Activated T-cell treated with anti-CD3 and anti-CD28 coated beads, Interleukin-2, amount 50 U/mL, for 4 hours (primary cell): Measurements from ENCODE around the gene CELA3A. TPM values are rescaled to one million over a fixed set of nuclear protein-coding genes. Genes with fewer than 3 reads are reported as not detected.
"Not testable (repeated sequence)": the region's sequence is repeated elsewhere in the genome, so short reads cannot be mapped to it uniquely, and the experiment has no call there.

Source experiments
- ATAC-seq, 2 donors: fragments of 200-7000 bp; cut with Tn5 transposase; one replicate each; pipeline ENCODE4 v1.10.0; 2021
- DNase-seq: peaks from one replicate; pipeline ENCODE4 v3.0.0-alpha.2; 2020
- H3K27me3 Mint-ChIP-seq: one replicate; pipeline ENCODE4 v1.8.0; 2021; ENCODE audit warnings: low read depth, mixed read lengths
- H3K36me3 Mint-ChIP-seq: one replicate; pipeline ENCODE4 v1.8.0; 2022; ENCODE audit warnings: mixed read lengths; ENCODE audit not compliant: insufficient read depth
- H3K4me1 Mint-ChIP-seq: one replicate; pipeline ENCODE4 v1.8.0; 2021; ENCODE audit warnings: low read depth, mixed read lengths
- H3K4me3 Mint-ChIP-seq: one replicate; pipeline ENCODE4 v1.8.0; 2021; ENCODE audit warnings: mild to moderate bottlenecking, moderate library complexity, mixed read lengths
- H3K9me3 Mint-ChIP-seq: one replicate; pipeline ENCODE4 v1.8.0; 2021; ENCODE audit warnings: mixed read lengths
- total RNA-seq, 3 donors: library from RNA; stranded (reverse); gene quantifications; one replicate each; pipeline ENCODE4 v1.2.1, GENCODE V29; 2021

The CELA3A gene
- total RNA-seq: 1 to 10 TPM; 4.0 to 8.1 (median 6.9) TPM

- H3K9me3 Mint-ChIP-seq: no peaks in the 10 kb centered on the region
- no peak within 1 kb of the TSS for H3K4me3 Mint-ChIP-seq
- H3K4me1 Mint-ChIP-seq: no peaks in the 10 kb centered on the region
- ATAC-seq (no peak), DNase-seq (no peak)
- H3K27me3 Mint-ChIP-seq: no peaks in the 10 kb centered on the region
- no peaks in the 10 kb centered on the region for H3K36me3 Mint-ChIP-seq
Measured at GRCh38 chr1:22001409-22001808, at the start of gene CELA3A. CELA3A (plus strand) TSS chr1:22001657; CDS start chr1:22001675, 18 bp downstream.

GRCh38 chr1:21952786-21953520 lies 48.5 kb upstream of the CELA3A start:
- ATAC-seq (no peak), DNase-seq (no peak)
- peaks cover 3% of the 10 kb centered on the region for H3K27me3 Mint-ChIP-seq
- H3K4me3 Mint-ChIP-seq: no peak overlapping the region
- peaks cover 22% of the 10 kb centered on the region for H3K4me1 Mint-ChIP-seq
- H3K36me3 Mint-ChIP-seq: no peaks in the 10 kb centered on the region
- H3K9me3 Mint-ChIP-seq: no peaks in the 10 kb centered on the region

GRCh38 chr1:21955058-21955457 lies 46.4 kb upstream of the CELA3A start:
- Mint-ChIP-seq H3K9me3 (no peaks in the 10 kb centered on the region), H3K36me3 (no peaks in the 10 kb centered on the region), H3K4me1 (peaks cover 33% of the 10 kb centered on the region), H3K27me3 (peaks cover 3% of the 10 kb centered on the region), H3K4me3 (no peak overlapping the region)
- ATAC-seq (no peak), DNase-seq (no peak)

- Mint-ChIP-seq H3K4me3 (no peak overlapping the region), H3K4me1 (peaks cover 33% of the 10 kb centered on the region), H3K27me3 (peaks cover 3% of the 10 kb centered on the region), H3K9me3 (no peaks in the 10 kb centered on the region), H3K36me3 (no peaks in the 10 kb centered on the region)
- no peak for DNase-seq
- no peak for ATAC-seq
Measured at GRCh38 chr1:21955501-21956281, 45.8 kb upstream of the CELA3A start.

GRCh38 chr1:21956720-21957552 lies 44.5 kb upstream of the CELA3A start:
- peak; percentile 47 for DNase-seq
- peak overlapping the region; percentile 67 for H3K4me3 Mint-ChIP-seq
- ATAC-seq: peak; percentile 80 to 85

GRCh38 chr1:21961337-21961736 lies 40.1 kb upstream of the CELA3A start:
- peaks cover 4% of the 10 kb centered on the region for H3K27me3 Mint-ChIP-seq
- DNase-seq: no peak
- H3K36me3 Mint-ChIP-seq: no peaks in the 10 kb centered on the region
- H3K9me3 Mint-ChIP-seq: no peaks in the 10 kb centered on the region
- H3K4me3 Mint-ChIP-seq: no peak overlapping the region
- H3K4me1 Mint-ChIP-seq: peaks cover 31% of the 10 kb centered on the region
- ATAC-seq: no peak

More at GRCh38 chr1:21956720-21957552, 44.5 kb upstream of the CELA3A start:
- H3K9me3 Mint-ChIP-seq: no peaks in the 10 kb centered on the region
- H3K27me3 Mint-ChIP-seq: peaks cover 3% of the 10 kb centered on the region
- H3K4me1 Mint-ChIP-seq: peaks cover 33% of the 10 kb centered on the region
- H3K36me3 Mint-ChIP-seq: no peaks in the 10 kb centered on the region

GRCh38 chr1:21961799-21962198 lies 39.7 kb upstream of the CELA3A start:
- ATAC-seq (no peak), DNase-seq (no peak)
- H3K4me3 Mint-ChIP-seq: no peak overlapping the region
- no peaks in the 10 kb centered on the region for H3K9me3 Mint-ChIP-seq
- peaks cover 26% of the 10 kb centered on the region for H3K4me1 Mint-ChIP-seq
- H3K36me3 Mint-ChIP-seq: no peaks in the 10 kb centered on the region
- peaks cover 6% of the 10 kb centered on the region for H3K27me3 Mint-ChIP-seq

- ATAC-seq (peak; percentile 88 to 89), DNase-seq (peak; percentile 83)
- Mint-ChIP-seq H3K4me3 (no peak overlapping the region), H3K4me1 (peaks cover 9% of the 10 kb centered on the region), H3K9me3 (no peaks in the 10 kb centered on the region), H3K27me3 (peaks cover 4% of the 10 kb centered on the region), H3K36me3 (no peaks in the 10 kb centered on the region)
Measured at GRCh38 chr1:21963477-21964217, 37.8 kb upstream of the CELA3A start.

- Mint-ChIP-seq H3K4me1 (peaks cover 5% of the 10 kb centered on the region), H3K9me3 (no peaks in the 10 kb centered on the region), H3K36me3 (no peaks in the 10 kb centered on the region), H3K27me3 (peaks cover 4% of the 10 kb centered on the region), H3K4me3 (no peak overlapping the region)
- DNase-seq: no peak
- ATAC-seq: no peak
Measured at GRCh38 chr1:21966247-21967000, 35.0 kb upstream of the CELA3A start.

GRCh38 chr1:21967216-21967615 lies 34.2 kb upstream of the CELA3A start:
- not testable (repeated sequence) for H3K27me3 Mint-ChIP-seq, H3K4me3 Mint-ChIP-seq, H3K4me1 Mint-ChIP-seq, ATAC-seq, H3K9me3 Mint-ChIP-seq, DNase-seq, H3K36me3 Mint-ChIP-seq

- not testable (repeated sequence) for H3K4me3 Mint-ChIP-seq, H3K4me1 Mint-ChIP-seq, H3K9me3 Mint-ChIP-seq, DNase-seq, H3K36me3 Mint-ChIP-seq, H3K27me3 Mint-ChIP-seq, ATAC-seq
Measured at GRCh38 chr1:21969066-21969465, 32.4 kb upstream of the CELA3A start.

- not testable (repeated sequence) for H3K9me3 Mint-ChIP-seq, H3K36me3 Mint-ChIP-seq, ATAC-seq, H3K4me3 Mint-ChIP-seq, H3K4me1 Mint-ChIP-seq, DNase-seq, H3K27me3 Mint-ChIP-seq
Measured at GRCh38 chr1:21970523-21970922, 30.9 kb upstream of the CELA3A start.

GRCh38 chr1:21972973-21973441 lies 28.4 kb upstream of the CELA3A start:
- H3K4me3 Mint-ChIP-seq, H3K36me3 Mint-ChIP-seq, H3K9me3 Mint-ChIP-seq, H3K4me1 Mint-ChIP-seq, H3K27me3 Mint-ChIP-seq, ATAC-seq, DNase-seq: not testable (repeated sequence)
